GM18907 (cell line): ENCODE results near the gene TBCD.

Experiments
- ATAC-seq: cut with Tn5 transposase; IDR thresholded peaks from one replicate; pipeline ENCODE4 v1.9.1; 2021; ENCODE audit warnings: mild to moderate bottlenecking, moderate library complexity; ENCODE audit not compliant: unreplicated experiment

TBCD gene

DNA sequence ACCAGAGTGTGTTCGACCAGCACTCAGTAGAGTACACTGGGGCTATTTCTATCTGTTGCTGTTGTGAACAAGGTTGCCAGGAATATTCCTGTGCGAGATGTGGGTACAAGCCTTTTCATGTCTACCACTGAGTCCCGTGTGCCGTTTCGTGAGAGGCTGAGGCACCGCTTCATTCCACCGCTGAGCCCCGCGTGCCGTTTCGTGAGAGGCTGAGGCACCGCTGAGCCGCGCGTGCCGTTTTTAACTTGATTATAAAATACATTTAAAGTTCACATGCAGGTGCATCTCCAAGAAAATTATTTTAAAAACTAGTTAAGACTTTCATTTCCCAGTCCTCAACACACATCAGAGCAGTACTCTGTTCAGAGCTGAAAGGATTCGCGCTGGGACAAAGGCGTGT, 166.6 kb downstream of the TBCD start:
- ATAC-seq = no peak

DNA sequence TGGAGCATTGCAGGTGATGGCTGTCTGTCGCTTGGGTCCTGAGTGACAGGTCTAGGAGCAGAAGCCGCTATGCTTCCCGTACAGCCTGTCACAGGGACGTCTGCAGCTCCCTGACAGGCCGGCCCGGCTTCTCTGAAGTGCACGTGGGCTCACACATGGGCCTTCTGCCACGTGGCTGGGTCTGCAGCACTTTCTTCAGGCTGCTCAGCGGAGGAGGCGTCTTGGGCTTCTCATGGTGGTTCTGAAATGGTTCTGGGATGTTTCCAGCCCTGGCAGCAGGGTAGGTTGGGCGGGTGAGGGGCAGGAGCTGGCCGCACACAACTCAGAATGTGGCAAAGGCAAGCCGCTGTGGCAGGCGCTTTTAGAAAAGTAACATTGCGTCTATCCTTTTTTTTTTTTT, 168.3 kb downstream of the TBCD start:
- ATAC-seq = no peak

DNA sequence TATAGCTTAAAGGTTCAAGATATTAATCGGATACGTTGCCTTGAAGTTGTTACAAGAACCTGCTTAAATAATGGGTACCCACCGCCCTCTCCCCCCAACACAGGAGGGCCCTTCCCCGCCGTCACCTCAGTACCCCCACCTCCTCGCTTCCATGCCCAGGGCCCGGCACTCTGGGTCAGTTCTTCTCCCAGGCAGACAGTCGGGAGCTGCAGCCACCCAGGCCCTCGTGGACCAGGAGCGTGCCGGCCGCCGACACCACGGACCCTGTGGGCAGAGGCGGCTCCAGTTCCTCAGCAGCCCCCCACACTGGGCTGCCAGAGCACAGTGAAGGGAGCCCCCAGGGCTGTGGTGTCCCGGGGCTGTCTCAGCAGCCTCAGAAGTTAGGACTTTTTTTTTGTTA, 168.8 kb downstream of the TBCD start:
- ATAC-seq = no peak

DNA sequence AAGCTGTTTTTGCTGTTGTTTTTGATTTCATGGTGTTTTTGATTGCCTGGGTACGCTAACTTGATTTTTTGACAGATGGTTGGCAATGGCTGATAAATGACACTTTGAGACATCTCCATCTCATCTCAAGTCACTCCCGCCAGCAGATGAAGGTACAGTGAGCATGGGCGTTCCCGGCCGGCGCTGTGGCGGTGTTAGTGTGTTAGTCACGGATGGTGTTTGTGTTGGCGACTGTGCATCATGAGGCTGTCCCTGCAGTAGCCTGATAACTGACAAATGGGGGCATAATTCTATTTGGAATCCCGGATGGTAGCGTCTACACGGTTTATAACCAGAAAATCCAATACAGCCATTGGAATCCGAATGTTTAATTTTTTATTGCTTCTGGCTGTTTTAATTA, 169.6 kb downstream of the TBCD start:
- ATAC-seq = no peak

DNA sequence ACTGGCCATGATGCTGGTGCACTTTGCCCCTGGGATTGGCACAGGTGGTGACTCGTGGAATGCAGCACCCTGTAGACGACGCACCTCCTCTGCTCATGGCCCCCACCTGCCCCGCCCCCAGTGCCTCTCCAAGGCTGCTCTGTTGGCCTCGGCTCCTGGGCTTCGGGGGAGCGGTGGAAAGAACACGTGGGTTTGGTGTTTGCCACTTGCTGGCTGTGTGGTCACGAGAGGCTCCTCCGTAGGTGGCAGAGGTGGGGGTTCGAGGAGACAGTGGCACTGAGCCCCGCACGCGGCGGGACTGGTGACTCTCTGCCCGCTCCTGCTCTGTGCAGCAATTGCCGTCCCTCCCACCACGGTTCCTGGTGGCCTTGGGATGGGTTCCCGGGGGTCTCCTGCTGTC, 170.8 kb downstream of the TBCD start:
- ATAC-seq = no peak

DNA sequence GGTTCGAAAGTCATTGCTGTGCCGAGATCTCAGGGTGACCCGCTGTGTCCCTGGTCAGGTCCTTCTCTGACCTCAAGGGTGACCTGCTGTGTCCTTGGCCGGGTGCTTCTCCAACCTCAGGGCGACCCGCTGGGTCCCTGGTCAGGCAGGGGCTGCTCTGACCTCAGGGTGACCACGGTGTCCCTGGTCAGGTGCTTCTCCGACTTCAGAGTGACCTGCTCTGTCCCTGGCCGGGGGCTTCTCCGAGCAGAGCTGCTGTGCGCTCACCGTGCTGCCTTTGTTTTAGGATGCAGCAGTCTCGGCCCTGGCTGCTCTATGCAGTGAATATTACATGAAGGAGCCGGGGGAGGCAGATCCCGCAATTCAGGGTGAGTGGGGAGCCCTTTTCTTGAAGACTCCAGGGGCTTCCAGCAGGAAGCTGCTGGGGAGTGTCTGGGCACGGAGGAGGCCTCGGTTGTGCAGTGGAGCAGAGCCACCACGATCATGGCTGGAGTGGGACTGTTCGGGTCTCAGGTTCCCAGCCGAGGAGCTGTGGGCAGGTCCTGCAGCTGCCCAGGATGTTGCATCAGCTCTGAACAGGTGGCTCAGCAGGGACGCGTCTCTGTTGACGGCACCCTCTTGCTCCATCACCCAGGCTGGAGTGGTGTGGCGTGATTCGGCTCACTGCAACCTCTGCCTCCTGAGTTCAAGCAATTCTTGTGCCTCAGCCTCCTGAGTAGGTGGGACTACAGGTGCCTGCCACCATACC, 171.7 kb downstream of the TBCD start:
- ATAC-seq = no peak

DNA sequence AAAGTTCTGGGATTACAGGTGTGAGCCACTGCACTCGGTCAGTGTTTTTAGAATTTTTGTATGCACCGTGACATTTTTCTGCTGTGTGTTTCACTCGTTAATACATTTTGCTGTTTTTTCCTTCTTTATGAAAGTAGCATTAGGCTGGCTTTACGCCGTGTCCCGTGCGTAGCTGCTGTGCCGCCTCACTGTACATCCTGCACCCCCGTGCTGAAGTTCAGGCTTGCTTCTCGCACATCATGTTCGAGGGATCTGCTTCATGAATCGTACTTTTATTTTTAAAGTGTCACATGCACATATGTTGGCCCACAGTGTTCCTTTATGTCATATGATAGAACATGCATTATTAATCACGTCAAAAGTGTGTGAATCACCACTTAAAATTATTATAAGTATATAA, 172.3 kb downstream of the TBCD start:
- ATAC-seq = no peak

DNA sequence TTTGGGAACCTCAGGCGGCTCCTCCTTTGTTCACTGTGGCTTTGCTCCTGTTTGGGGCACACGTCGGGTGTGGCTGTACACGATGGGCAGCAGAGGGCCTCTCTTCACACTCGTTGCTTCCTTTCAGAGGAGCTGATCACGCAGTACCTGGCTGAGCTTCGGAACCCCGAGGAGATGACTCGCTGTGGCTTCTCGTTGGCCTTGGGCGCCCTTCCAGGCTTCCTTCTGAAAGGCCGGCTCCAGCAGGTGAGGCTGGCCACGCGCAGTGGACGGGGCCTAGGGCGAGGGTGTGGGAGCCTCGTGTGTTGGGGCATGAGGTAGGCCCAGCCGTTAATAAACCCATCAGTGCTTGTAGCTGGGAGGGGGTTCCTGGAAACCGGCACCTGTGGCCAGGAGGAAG, 172.9 kb downstream of the TBCD start:
- no peak for ATAC-seq

DNA sequence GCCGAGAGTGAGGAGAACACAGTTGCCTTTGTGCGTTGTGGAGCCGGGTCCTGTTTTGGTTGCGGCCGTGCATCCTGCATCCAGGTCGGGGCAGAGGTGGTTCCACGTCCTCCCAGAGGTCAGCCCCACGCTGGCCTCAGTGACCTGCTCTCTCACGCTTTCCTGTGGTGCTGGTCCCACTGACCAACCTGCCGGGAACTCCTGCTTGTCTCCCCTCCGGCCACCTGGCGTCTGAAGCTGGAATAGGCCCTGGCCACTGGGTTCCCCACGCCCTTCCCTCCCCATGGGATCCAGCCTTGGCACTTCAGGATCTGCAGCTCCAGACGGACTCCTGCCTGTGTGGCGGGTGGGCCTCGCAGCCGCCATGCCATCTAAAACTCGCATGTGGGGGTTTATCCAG, 173.5 kb downstream of the TBCD start:
- ATAC-seq = no peak

DNA sequence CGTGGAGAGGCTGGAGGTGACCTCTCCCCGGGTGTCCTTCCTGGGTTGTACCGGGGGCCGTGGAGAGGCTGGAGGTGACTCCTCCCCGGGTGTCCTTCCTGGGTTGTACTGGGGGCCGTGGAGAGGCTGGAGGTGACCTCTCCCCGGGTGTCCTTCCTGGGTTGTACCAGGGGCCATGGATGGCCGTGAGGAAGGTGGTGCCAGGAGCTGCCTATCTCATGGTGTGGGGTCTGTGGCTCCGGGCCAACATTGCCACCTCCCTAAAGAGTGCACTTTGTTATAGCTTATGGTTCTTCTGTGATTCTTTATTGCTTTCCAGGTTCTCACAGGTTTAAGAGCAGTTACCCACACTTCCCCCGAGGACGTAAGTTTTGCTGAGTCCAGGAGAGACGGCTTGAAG, 174.2 kb downstream of the TBCD start:
- ATAC-seq = no peak

DNA sequence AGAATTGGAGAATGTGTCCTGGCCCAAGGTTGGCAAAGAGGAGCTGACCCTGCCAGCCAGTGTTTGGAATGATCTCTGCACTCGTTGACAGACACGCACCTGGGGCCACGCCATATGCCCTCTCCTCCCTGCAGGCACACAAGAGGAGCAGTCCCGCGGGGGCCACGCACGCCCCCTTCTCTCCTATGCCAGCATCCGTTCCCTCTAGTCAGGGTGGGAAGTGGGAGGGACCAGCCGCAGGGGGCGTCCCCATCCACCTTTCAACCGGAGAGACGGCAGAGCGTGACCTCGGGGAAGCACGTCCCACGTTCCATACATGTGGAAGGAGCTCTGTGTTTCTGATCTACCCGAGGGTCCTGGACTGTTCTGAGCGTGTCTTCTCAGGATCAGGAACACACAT, 174.9 kb downstream of the TBCD start:
- no peak for ATAC-seq

DNA sequence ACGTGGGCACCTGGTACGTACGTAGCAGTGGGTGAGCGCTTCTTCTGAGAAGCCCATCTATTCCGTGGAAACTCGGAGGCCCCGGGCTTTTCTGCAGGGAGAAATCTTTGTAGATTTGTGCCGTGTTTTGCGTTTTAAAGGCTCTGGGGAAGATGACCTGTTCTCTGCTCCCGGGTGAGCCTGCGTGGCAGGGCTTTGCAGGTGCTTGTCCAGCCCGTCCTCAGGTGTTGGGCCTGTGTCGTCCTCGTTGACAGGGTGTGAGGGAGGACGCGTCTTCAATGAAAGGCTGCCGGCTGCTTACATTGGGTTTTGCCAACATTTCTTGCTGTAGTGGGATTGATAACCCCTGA, 175.4 kb downstream of the TBCD start:
- no peak for ATAC-seq

DNA sequence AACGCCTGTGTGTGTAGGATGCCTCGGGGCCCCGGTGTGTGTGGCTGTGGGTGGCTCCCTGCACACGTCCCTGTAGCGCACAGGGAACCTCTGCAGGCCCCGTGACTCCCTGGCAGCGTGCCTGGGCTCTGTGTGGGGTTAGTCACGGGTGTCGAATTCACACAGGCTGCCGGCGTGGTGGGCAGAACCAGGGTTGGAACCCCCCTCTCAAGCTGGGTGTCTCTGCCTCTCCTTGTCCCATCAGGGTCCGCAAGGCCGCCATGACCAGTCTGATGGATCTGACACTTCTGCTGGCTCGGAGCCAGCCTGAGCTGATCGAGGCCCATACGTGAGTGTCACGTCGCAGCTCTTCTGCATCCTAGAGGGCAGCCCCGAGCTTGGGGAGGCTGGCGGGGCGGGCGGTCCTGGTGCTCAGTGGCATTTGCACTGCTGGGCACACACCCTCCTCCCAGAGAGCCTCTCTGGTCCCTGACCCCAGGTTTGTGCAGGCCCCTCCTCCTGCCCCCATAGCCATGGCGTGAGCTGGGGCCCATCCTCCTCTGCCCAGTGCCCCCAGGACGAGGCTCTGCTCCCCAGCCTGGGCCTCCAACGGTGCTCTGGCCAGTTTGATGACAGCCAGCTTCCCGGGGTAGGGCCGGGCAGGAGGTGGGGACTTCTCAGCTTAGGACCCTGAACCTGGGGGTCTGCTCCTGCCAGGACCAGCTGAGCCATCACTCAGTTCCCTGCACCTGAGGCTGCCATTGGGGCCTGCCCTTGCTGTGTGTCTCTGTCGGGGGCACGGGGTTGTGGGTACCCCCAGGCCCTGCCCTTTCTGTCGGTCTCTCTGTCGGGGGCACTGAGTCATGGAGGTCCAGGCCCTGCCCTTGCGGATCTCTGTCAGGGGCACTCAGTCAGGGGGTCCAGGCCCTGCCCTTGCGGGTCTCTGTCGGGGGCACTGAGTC, 176.1 kb downstream of the TBCD start:
- ATAC-seq = no peak

DNA sequence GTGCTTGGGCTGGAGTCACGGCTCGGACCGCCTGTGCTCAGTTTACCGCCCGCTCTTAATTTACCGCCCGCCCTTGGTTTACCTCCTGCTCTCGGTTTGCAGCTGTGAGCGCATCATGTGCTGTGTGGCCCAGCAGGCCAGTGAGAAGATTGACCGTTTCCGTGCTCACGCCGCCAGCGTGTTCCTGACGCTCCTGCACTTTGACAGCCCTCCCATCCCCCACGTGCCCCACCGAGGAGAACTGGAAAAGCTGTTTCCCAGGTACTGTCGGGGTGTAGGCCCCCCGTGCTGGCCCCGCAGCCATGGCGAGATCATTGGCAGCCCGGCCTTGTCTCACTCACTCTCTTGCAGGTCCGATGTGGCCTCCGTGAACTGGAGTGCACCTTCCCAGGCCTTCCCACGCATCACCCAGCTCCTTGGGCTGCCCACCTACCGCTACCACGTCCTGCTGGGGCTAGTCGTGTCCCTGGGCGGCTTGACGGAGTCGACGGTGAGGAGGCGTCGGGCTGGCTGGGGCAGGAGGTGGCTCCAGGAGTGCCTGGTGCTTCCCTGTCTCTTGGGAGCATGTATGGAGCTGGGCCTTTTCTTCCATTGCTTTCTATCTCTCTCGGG, 177.3 kb downstream of the TBCD start:
- no peak for ATAC-seq

DNA sequence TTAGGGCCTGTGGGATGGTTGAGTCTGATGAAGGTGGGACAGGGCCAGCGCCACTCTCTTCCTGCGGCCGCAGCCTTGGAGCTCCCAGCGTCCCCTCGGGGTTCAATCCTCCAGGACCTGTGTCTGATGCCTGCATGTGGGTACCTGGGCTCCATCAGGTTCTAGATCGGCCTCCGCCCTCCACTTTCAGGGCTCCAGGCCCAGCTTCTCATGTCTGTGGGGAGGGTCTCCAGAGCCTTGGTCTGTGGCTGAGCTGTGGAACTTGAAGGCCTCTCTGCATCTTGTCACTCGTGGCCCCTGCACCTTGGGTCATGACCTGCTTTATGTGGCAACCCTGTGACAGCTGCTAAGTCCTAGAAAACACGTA, 177.8 kb downstream of the TBCD start:
- ATAC-seq = no peak

DNA sequence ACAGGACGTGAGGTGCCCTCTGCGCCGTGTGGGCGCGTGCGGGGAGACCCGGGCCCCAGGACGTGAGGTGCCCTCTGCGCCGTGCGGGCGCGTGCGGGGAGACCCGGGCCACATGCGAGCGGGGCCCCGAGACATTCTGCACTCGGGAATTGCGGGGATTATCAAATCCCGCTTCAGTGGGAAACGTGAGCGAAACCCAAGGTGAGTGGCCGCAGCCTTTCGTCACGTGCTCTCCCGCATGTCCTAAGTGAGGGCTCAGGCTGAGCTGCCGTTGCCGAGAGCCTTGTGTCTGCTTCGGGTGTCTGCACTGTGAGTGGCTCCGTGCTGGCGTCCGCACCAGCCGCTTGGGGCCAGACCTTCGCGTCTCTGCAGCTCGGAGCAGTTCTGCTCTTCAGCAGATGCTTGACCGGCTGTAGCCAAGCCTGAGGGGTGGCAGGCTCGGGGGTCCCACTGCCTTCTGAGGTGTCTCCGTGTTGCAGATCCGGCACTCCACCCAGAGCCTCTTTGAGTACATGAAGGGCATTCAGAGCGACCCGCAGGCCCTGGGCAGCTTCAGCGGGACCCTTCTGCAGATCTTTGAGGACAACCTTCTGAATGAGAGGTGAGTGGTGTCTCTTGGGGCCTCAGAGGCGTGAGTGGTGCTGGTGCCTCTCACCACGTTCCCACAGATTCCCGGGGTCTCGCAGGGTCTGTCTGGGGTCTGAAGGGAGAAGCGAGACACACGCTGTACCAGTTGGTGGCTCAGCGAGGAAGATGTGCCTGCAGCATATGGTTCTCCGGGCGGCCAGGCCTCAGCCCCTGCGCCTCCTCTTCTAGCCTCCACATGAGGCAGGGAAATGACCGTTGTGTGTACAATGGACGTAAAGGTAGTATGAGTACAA, 178.4 kb downstream of the TBCD start:
- no peak for ATAC-seq

DNA sequence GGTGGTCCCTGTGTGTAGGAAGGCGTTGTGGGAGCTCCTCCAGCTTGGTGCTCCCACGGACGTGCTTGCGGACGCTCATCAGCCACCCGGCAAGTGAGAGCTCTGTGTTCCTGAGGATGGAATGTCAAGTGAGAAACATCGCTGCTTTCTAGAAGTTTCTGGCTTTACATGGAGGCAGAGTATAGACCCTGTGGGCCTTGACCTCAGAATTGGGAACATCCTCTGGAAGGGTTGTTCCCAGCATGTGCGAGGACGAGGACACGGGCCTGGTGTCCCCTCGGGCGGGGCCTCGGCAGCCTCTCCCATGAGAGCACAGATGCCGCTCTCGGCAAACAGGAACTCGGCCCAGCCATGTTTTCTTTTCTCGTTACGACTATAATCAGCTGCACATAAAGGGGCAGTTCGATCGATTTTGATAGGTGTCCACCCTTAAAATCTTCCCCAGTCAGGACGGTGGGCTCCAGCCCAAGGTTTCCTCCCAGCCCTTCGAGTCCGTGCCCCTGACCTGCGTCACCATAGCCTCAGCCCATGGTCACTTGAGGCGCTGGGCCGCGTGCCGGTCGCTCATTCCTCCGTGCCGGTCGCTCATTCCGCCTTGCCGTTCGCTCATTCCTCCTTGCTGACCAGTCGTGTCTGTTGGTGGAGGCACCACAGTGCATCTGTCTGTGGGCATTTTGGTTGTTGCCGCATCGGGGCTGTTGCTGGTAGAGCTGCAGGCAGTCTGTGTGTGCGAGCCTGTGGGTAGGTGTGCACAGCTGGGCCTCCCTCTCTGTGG, 179.2 kb downstream of the TBCD start:
- ATAC-seq = no peak

DNA sequence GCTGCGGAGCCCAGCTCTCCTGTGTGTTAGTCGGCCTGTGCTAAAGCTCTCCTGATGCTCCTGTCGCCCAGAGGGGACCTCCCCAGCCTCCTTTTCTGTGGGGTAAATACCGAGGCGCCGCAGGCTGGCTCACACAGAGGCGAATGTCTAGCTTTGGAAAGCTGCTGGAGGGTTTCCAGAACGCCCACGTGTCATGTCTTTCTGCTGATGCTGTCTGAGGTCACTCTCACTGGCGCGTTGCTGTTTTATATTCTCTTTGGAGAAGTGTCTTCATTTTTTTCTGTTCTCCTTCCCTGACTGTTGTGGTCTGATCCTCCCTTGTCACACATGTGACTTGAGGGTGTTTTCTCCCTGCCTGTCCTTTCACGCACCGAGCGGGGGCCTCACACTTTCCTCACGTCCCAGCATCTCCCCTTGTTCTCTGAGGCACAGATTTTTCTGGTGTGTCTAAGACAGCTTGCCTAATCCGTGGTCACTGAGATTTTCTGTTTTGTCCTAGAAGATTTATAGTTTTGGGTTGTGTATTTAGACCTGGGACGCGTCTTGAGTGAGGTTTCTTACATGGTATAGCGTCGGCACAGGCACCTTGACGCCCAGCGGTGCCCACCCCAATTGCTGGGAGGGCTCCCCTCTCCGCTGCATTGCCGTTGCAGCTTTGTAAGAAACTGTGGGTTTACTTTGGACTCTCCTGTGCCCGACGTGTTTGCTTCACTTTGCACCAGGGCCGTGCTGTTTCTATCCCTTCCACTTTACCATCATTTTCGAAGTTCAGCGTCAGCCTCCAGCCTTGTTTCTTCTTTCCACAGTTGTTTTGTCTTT, 180.0 kb downstream of the TBCD start:
- no peak for ATAC-seq

DNA sequence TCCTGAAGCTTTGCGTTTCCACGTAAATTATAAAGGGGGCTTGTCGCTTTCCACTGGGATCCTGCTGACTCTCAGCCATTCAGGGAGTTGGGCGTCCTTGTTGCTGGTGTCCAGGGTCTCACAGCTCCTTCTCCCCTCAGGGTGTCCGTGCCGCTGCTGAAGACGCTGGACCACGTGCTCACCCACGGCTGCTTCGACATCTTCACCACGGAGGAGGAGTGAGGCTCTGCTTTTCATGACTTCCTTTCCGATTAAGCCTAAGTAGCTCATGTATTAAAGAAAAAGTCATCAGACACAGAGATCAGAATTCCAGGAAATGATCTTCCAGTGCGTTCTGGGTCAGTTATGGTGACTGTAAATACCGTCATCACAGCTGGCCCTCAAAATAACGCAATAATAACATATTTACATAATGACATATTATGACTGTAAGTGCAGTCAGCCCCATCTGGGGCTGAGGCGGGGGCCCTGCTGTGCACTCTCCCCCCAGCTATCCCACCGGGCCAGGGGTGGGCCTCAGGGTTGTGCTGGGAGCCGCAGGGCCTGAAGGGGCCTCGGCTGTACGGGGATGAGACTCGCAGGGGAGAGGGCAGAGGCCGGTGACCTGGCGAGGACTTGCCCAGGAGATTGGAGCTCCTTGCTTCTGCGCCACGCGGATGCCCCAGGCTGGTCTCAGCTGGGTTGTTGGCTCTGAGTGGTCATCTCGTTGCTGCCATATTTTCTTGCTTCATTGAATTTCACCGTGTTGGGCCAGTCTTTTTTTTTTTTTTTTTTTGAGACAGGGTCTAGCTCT, 180.8 kb downstream of the TBCD start:
- no peak for ATAC-seq
